Glutamatergic neuron (in vitro differentiated cells): ENCODE results near the gene CDH4. TPM values are rescaled to one million over a fixed set of nuclear protein-coding genes. Genes with fewer than 3 reads are reported as not detected.

ENCODE experiments used
- DNase-seq: peaks from one replicate; pipeline ENCODE4 v3.0.0; 2022
- H3K27ac Mint-ChIP-seq: one replicate; pipeline ENCODE4 v1.8.0; 2020; ENCODE audit warnings: mild to moderate bottlenecking, mixed read lengths, inconsistent platforms; ENCODE audit not compliant: unreplicated experiment
- H3K27me3 Mint-ChIP-seq: one replicate; pipeline ENCODE4 v1.8.0; 2020; ENCODE audit warnings: mild to moderate bottlenecking, moderate library complexity, mixed read lengths, inconsistent platforms; ENCODE audit not compliant: unreplicated experiment
- H3K36me3 Mint-ChIP-seq: one replicate; pipeline ENCODE4 v1.8.0; 2020; ENCODE audit warnings: mild to moderate bottlenecking, mixed read lengths, inconsistent platforms; ENCODE audit not compliant: unreplicated experiment
- H3K4me1 Mint-ChIP-seq: one replicate; pipeline ENCODE4 v1.8.0; 2020; ENCODE audit warnings: mild to moderate bottlenecking, low read depth, mixed read lengths, inconsistent platforms; ENCODE audit not compliant: unreplicated experiment
- H3K4me3 Mint-ChIP-seq: one replicate; pipeline ENCODE4 v1.8.0; 2020; ENCODE audit warnings: mild to moderate bottlenecking, mixed read lengths, inconsistent platforms; ENCODE audit not compliant: unreplicated experiment
- H3K9me3 Mint-ChIP-seq: one replicate; pipeline ENCODE4 v1.8.0; 2020; ENCODE audit warnings: mild to moderate bottlenecking, moderate library complexity, mixed read lengths, inconsistent platforms; ENCODE audit not compliant: unreplicated experiment
- CTCF ChIP-seq: fragments of 200-600 bp; sonication (generic); IDR thresholded peaks from one replicate; pipeline ENCODE4 v1.5.0; 2021; ENCODE audit not compliant: partially characterized antibody, unreplicated experiment
- total RNA-seq: library from RNA; stranded (reverse); fragmentation: NEBNext Ultra II Directional; extraction: Animal tissue kit (Norgen Biotek cat#: 25700); gene quantifications from one replicate; pipeline ENCODE4 v1.2.1, GENCODE V29; 2021; ENCODE audit not compliant: unreplicated experiment

Gene CDH4
- total RNA-seq, 1 donor from 2014 or later, result 1.2 TPM

GRCh38 chr20:61569825-61570224 is 317.8 kb downstream of the CDH4 start:
- Mint-ChIP-seq H3K4me1 (peaks cover 9% of the 10 kb centered on the region), H3K27me3 (peaks cover 2% of the 10 kb centered on the region), H3K4me3 (no peak overlapping the region), H3K9me3 (peaks cover 4% of the 10 kb centered on the region), H3K27ac (no peak overlapping the region), H3K36me3 (peaks cover 8% of the 10 kb centered on the region)
- DNase-seq, result no peak
- no peak for TF ChIP-seq CTCF

- no peak overlapping the region for H3K4me3 Mint-ChIP-seq
- H3K27ac Mint-ChIP-seq, result no peak overlapping the region
- peaks cover 9% of the 10 kb centered on the region for H3K4me1 Mint-ChIP-seq
- H3K27me3 Mint-ChIP-seq, result peaks cover 2% of the 10 kb centered on the region
- peaks cover 8% of the 10 kb centered on the region for H3K36me3 Mint-ChIP-seq
- TF ChIP-seq CTCF, result no peak
- no peak for DNase-seq
- H3K9me3 Mint-ChIP-seq, result peaks cover 4% of the 10 kb centered on the region
Measured at GRCh38 chr20:61570646-61571195, 318.7 kb downstream of the CDH4 start.

- peaks cover 4% of the 10 kb centered on the region for H3K9me3 Mint-ChIP-seq
- no peak overlapping the region for H3K27ac Mint-ChIP-seq
- H3K36me3 Mint-ChIP-seq, result peaks cover 5% of the 10 kb centered on the region
- TF ChIP-seq CTCF, result no peak
- H3K27me3 Mint-ChIP-seq, result peaks cover 2% of the 10 kb centered on the region
- DNase-seq, result no peak
- H3K4me1 Mint-ChIP-seq, result peaks cover 8% of the 10 kb centered on the region
- H3K4me3 Mint-ChIP-seq, result no peak overlapping the region
Measured at GRCh38 chr20:61571221-61571620, 319.2 kb downstream of the CDH4 start.

- H3K9me3 Mint-ChIP-seq, result peaks cover 4% of the 10 kb centered on the region
- H3K27ac Mint-ChIP-seq, result no peak overlapping the region
- peaks cover 4% of the 10 kb centered on the region for H3K4me1 Mint-ChIP-seq
- DNase-seq, result no peak
- H3K36me3 Mint-ChIP-seq, result no peaks in the 10 kb centered on the region
- H3K4me3 Mint-ChIP-seq, result no peak overlapping the region
- no peak for TF ChIP-seq CTCF
- peaks cover 2% of the 10 kb centered on the region for H3K27me3 Mint-ChIP-seq
Measured at GRCh38 chr20:61571916-61572711, 320.1 kb downstream of the CDH4 start.

GRCh38 chr20:61572789-61573188 is 320.7 kb downstream of the CDH4 start:
- peaks cover 3% of the 10 kb centered on the region for H3K27me3 Mint-ChIP-seq
- TF ChIP-seq CTCF, result no peak
- no peaks in the 10 kb centered on the region for H3K36me3 Mint-ChIP-seq
- peaks cover 4% of the 10 kb centered on the region for H3K4me1 Mint-ChIP-seq
- no peak for DNase-seq
- H3K27ac Mint-ChIP-seq, result no peak overlapping the region
- H3K4me3 Mint-ChIP-seq, result no peak overlapping the region
- peaks cover 5% of the 10 kb centered on the region for H3K9me3 Mint-ChIP-seq
